Measurements from ENCODE around the gene KSR1.

GRCh38 chr17:27586203-27586721 lies 130.0 kb downstream of the KSR1 start:
- no peak for TF ChIP-seq CTCF (IDR thresholded peaks at IDR 0.05)
- no peak for TF ChIP-seq ZFX (IDR thresholded peaks at IDR 0.05; ENCODE audit: borderline replicate concordance)

All from 22Rv1 (cell line).